ENCODE data around the gene LIPG.

LIPG gene

GRCh38 chr18:49645196-49645595, 83.3 kb downstream of the LIPG start:
- Histone ChIP-seq H3K27me3 (ENCODE audit: insufficient read depth, low read length) (no peaks in the 10 kb centered on the region), H3K4me3 (ENCODE audit: low read length) (no peak overlapping the region), H3K27ac (ENCODE audit: low read length) (no peak overlapping the region), H3K4me1 (ENCODE audit: insufficient read depth, low read length) (no peaks in the 10 kb centered on the region), H3K36me3 (ENCODE audit: insufficient read depth, low read depth, low read length) (no peaks in the 10 kb centered on the region), H3K9ac (ENCODE audit: low read depth, low read length) (no peak overlapping the region), H3K9me3 (ENCODE audit: insufficient read depth, low read depth, low read length) (no peaks in the 10 kb centered on the region)

- Histone ChIP-seq H3K36me3 (ENCODE audit: insufficient read depth, low read depth, low read length) (no peaks in the 10 kb centered on the region), H3K9me3 (ENCODE audit: insufficient read depth, low read depth, low read length) (no peaks in the 10 kb centered on the region), H3K27me3 (ENCODE audit: insufficient read depth, low read length) (no peaks in the 10 kb centered on the region), H3K4me3 (ENCODE audit: low read length) (no peak overlapping the region), H3K9ac (ENCODE audit: low read depth, low read length) (no peak overlapping the region), H3K27ac (ENCODE audit: low read length) (no peak overlapping the region), H3K4me1 (ENCODE audit: insufficient read depth, low read length) (no peaks in the 10 kb centered on the region)
These were observed 84.0 kb downstream of the LIPG start for GRCh38 chr18:49645841-49646351.

GRCh38 chr18:49646873-49647272, 85.0 kb downstream of the LIPG start:
- H3K36me3 ChIP-seq (ENCODE audit: insufficient read depth, low read depth, low read length), result no peaks in the 10 kb centered on the region
- H3K4me3 ChIP-seq (ENCODE audit: low read length), result no peak overlapping the region
- no peaks in the 10 kb centered on the region for H3K9me3 ChIP-seq (ENCODE audit: insufficient read depth, low read depth, low read length)
- no peak overlapping the region for H3K27ac ChIP-seq (ENCODE audit: low read length)
- no peaks in the 10 kb centered on the region for H3K4me1 ChIP-seq (ENCODE audit: insufficient read depth, low read length)
- H3K9ac ChIP-seq (ENCODE audit: low read depth, low read length), result no peak overlapping the region
- no peaks in the 10 kb centered on the region for H3K27me3 ChIP-seq (ENCODE audit: insufficient read depth, low read length)

- Histone ChIP-seq H3K4me1 (ENCODE audit: insufficient read depth, low read length) (no peaks in the 10 kb centered on the region), H3K27me3 (ENCODE audit: insufficient read depth, low read length) (no peaks in the 10 kb centered on the region), H3K9ac (ENCODE audit: low read depth, low read length) (no peak overlapping the region), H3K27ac (ENCODE audit: low read length) (no peak overlapping the region), H3K36me3 (ENCODE audit: insufficient read depth, low read depth, low read length) (no peaks in the 10 kb centered on the region), H3K4me3 (ENCODE audit: low read length) (no peak overlapping the region), H3K9me3 (ENCODE audit: insufficient read depth, low read depth, low read length) (no peaks in the 10 kb centered on the region)
These were observed 85.8 kb downstream of the LIPG start for GRCh38 chr18:49647496-49648168.

GRCh38 chr18:49648326-49648725, 86.5 kb downstream of the LIPG start:
- Histone ChIP-seq H3K9me3 (ENCODE audit: insufficient read depth, low read depth, low read length) (no peaks in the 10 kb centered on the region), H3K27ac (ENCODE audit: low read length) (no peak overlapping the region), H3K4me3 (ENCODE audit: low read length) (no peak overlapping the region), H3K27me3 (ENCODE audit: insufficient read depth, low read length) (no peaks in the 10 kb centered on the region), H3K36me3 (ENCODE audit: insufficient read depth, low read depth, low read length) (no peaks in the 10 kb centered on the region), H3K9ac (ENCODE audit: low read depth, low read length) (no peak overlapping the region), H3K4me1 (ENCODE audit: insufficient read depth, low read length) (no peaks in the 10 kb centered on the region)
